MM.1S (cell line): ENCODE results near the gene PSTPIP1.

ENCODE experiments used
- DNase-seq: peaks from one replicate; pipeline ENCODE4 v3.0.0-alpha.2; 2015
- H2AFZ ChIP-seq: fragments of 300-600 bp; sonication (generic); 2 replicates; pipeline ENCODE4 v1.6.0; 2016; ENCODE audit warnings: antibody characterized with exemption, low read length
- H3F3A ChIP-seq: fragments of 300-600 bp; sonication (generic); 2 replicates; pipeline ENCODE4 v1.6.1; 2016; ENCODE audit warnings: mild to moderate bottlenecking, antibody characterized with exemption, low read length, moderate library complexity, mixed read lengths; ENCODE audit not compliant: insufficient read depth
- H3K27ac ChIP-seq: fragments of 300-600 bp; sonication (generic); 2 replicates; pipeline ENCODE4 v1.5.1; 2016; ENCODE audit warnings: mild to moderate bottlenecking, low read length
- H3K27me3 ChIP-seq: fragments of 300-600 bp; sonication (generic); replicated peaks from 2 replicates; pipeline ENCODE4 v1.6.0; 2016; ENCODE audit warnings: low read length; ENCODE audit not compliant: insufficient read depth
- H3K36me3 ChIP-seq: fragments of 300-600 bp; sonication (generic); replicated peaks from 2 replicates; pipeline ENCODE4 v1.6.1; 2016; ENCODE audit warnings: mild to moderate bottlenecking, low read length, mixed read lengths; ENCODE audit not compliant: insufficient read depth
- H3K4me1 ChIP-seq: fragments of 300-600 bp; sonication (generic); 2 replicates; pipeline ENCODE4 v1.6.1; 2016; ENCODE audit warnings: low read length, mixed read lengths
- H3K4me2 ChIP-seq: fragments of 300-600 bp; sonication (generic); 2 replicates; pipeline ENCODE4 v1.6.0; 2016; ENCODE audit warnings: low read depth, low read length
- H3K4me3 ChIP-seq: fragments of 300-600 bp; sonication (generic); 2 replicates; pipeline ENCODE4 v1.5.1; 2016; ENCODE audit warnings: low read length, mixed read lengths
- H3K79me2 ChIP-seq: fragments of 300-600 bp; sonication (generic); 2 replicates; pipeline ENCODE4 v1.6.1; 2016; ENCODE audit warnings: mixed run types, low read length, mixed read lengths
- H3K9ac ChIP-seq: fragments of 300-600 bp; sonication (generic); 2 replicates; pipeline ENCODE4 v1.6.1; 2016; ENCODE audit warnings: low read length, mixed read lengths
- H3K9me2 ChIP-seq: fragments of 300-600 bp; sonication (generic); replicated peaks from 2 replicates; pipeline ENCODE4 v1.6.1; 2016; ENCODE audit warnings: mild to moderate bottlenecking, low read length, mixed read lengths; ENCODE audit not compliant: insufficient read depth
- H3K9me3 ChIP-seq: fragments of 300-600 bp; sonication (generic); replicated peaks from 2 replicates; pipeline ENCODE4 v1.6.1; 2016; ENCODE audit warnings: mild to moderate bottlenecking, low read length, mixed read lengths; ENCODE audit not compliant: insufficient read depth
- H4K20me1 ChIP-seq: fragments of 300-600 bp; sonication (generic); 2 replicates; pipeline ENCODE4 v1.6.1; 2016; ENCODE audit warnings: mild to moderate bottlenecking, low read length, moderate library complexity, mixed read lengths; ENCODE audit not compliant: insufficient read depth
- EZH2 ChIP-seq: fragments of 300-600 bp; sonication (generic); optimal IDR thresholded peaks from 2 replicates; pipeline ENCODE3; 2017; ENCODE audit warnings: low read depth, mild to moderate bottlenecking, antibody characterized with exemption, low read length, mixed read lengths
- EZH2phosphoT487 ChIP-seq: fragments of 300-600 bp; sonication (generic); IDR thresholded peaks from 2 replicates; pipeline ENCODE4 v1.6.1; 2018; ENCODE audit warnings: antibody characterized with exemption, low read length
- TF ChIP-seq, protein P1 (sequence below): fragments of 300-600 bp; sonication (generic); IDR thresholded peaks from 2 replicates; pipeline ENCODE4 v1.5.1; 2016; ENCODE audit warnings: antibody characterized with exemption, low read length, mixed read lengths

PSTPIP1 gene

DNA sequence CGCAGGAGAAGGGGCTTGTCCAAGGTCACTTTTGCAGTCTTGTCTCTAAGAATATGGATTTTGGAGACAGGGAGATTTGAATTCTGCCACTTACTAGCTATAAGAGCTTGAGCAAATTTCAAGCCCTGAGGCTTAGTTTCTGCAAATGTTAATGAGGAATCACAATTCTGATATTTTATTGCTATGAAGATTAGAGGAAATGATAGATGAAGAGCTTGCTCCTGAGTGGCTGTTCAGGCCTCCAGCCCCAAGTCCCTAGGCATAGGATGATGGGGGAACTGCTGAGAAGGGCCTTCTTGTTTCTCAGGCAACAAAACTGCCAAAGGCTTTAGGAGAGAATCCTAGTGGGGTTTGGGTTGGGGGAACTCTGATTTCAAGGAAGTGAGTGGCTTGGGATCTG, 18.8 kb upstream of the PSTPIP1 start:
- no peak overlapping the region for H3K4me3 ChIP-seq

GRCh38 chr15:76976572-76977270, 18.2 kb upstream of the PSTPIP1 start:
- H2AFZ ChIP-seq: no peak overlapping the region
- H3K36me3 ChIP-seq: no peaks in the 10 kb centered on the region
- no peaks in the 10 kb centered on the region for H3K9me2 ChIP-seq
- no peaks in the 10 kb centered on the region for H3F3A ChIP-seq
- TF ChIP-seq, protein P1, sequence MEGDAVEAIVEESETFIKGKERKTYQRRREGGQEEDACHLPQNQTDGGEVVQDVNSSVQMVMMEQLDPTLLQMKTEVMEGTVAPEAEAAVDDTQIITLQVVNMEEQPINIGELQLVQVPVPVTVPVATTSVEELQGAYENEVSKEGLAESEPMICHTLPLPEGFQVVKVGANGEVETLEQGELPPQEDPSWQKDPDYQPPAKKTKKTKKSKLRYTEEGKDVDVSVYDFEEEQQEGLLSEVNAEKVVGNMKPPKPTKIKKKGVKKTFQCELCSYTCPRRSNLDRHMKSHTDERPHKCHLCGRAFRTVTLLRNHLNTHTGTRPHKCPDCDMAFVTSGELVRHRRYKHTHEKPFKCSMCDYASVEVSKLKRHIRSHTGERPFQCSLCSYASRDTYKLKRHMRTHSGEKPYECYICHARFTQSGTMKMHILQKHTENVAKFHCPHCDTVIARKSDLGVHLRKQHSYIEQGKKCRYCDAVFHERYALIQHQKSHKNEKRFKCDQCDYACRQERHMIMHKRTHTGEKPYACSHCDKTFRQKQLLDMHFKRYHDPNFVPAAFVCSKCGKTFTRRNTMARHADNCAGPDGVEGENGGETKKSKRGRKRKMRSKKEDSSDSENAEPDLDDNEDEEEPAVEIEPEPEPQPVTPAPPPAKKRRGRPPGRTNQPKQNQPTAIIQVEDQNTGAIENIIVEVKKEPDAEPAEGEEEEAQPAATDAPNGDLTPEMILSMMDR: no peak
- TF ChIP-seq EZH2 (no peak), EZH2phosphoT487 (no peak)
- H3K4me1 ChIP-seq: no peaks in the 10 kb centered on the region
- H4K20me1 ChIP-seq: no peaks in the 10 kb centered on the region
- no peak overlapping the region for H3K4me2 ChIP-seq
- DNase-seq: no peak
- H3K9me3 ChIP-seq: no peaks in the 10 kb centered on the region
- no peak overlapping the region for H3K27ac ChIP-seq
- no peaks in the 10 kb centered on the region for H3K27me3 ChIP-seq
- no peak overlapping the region for H3K4me3 ChIP-seq
- no peaks in the 10 kb centered on the region for H3K79me2 ChIP-seq
- H3K9ac ChIP-seq: no peak overlapping the region

More for the DNA sequence above, 18.8 kb upstream of the PSTPIP1 start:
- Histone ChIP-seq H3K4me1 (no peaks in the 10 kb centered on the region), H3K27me3 (no peaks in the 10 kb centered on the region), H4K20me1 (no peaks in the 10 kb centered on the region), H3K27ac (no peak overlapping the region), H3K9me2 (no peaks in the 10 kb centered on the region), H3K9ac (no peak overlapping the region), H3K36me3 (no peaks in the 10 kb centered on the region), H2AFZ (no peak overlapping the region), H3K9me3 (no peaks in the 10 kb centered on the region), H3K79me2 (no peaks in the 10 kb centered on the region), H3K4me2 (no peak overlapping the region), H3F3A (no peaks in the 10 kb centered on the region)
- TF ChIP-seq EZH2 (no peak), EZH2phosphoT487 (no peak)
- TF ChIP-seq, protein P1: no peak
- no peak for DNase-seq

- no peak overlapping the region for H3K4me3 ChIP-seq
- H3K27me3 ChIP-seq: no peaks in the 10 kb centered on the region
- no peak overlapping the region for H3K27ac ChIP-seq
- H3K9me2 ChIP-seq: no peaks in the 10 kb centered on the region
- no peaks in the 10 kb centered on the region for H3F3A ChIP-seq
- no peak overlapping the region for H2AFZ ChIP-seq
- H3K36me3 ChIP-seq: no peaks in the 10 kb centered on the region
- no peaks in the 10 kb centered on the region for H3K4me1 ChIP-seq
- no peak for DNase-seq
- H3K9ac ChIP-seq: no peak overlapping the region
- H3K4me2 ChIP-seq: no peak overlapping the region
- no peaks in the 10 kb centered on the region for H4K20me1 ChIP-seq
- no peak for TF ChIP-seq EZH2phosphoT487
- TF ChIP-seq EZH2: no peak
- TF ChIP-seq, protein P1: no peak
- H3K79me2 ChIP-seq: no peaks in the 10 kb centered on the region
- H3K9me3 ChIP-seq: no peaks in the 10 kb centered on the region
Measured at GRCh38 chr15:76978522-76979330, 16.2 kb upstream of the PSTPIP1 start.
